ENCODE results near the gene CSMD2. TPM values are rescaled to one million over a fixed set of nuclear protein-coding genes. Genes with fewer than 3 reads are reported as not detected.

CSMD2 gene
- total and polyA plus RNA-seq, 4 experiments from 2014 or later: not detected

DNA sequence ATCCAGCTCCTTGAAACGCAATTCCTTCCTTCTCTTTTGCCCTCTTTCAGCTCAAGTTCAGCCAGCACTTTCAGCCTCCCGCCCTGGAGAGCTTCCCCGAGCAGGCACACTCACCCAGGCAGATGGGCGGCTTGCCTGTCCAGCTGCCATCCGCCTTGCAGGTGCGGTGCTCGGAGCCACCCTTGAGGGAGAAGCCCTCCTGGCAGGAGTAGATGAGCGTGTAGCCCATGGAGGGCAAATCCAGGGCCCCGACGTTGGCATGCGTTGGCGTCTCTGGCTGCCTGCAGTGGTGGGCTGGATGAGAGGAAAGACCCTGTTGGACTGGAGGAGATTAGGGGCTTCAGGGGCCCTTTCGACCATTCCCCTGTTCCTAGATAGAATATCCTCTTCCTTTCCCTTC lies 632.1 kb downstream of the CSMD2 start:
- ChIA-PET POLR2A (ENCODE audit: partially characterized antibody) (no interaction called here), CTCF (ENCODE audit: partially characterized antibody) (no interaction called here)
- no peaks in the 10 kb centered on the region for H3K9me3 ChIP-seq (ENCODE audit: control insufficient read depth in 1 of 2, low read length in 2 of 2)
- no peaks in the 10 kb centered on the region for H3K36me3 Mint-ChIP-seq
- H3K27ac ChIP-seq (ENCODE audit: low read depth, low read length): no peak overlapping the region
- no peak overlapping the region for H3K27ac Mint-ChIP-seq
- peaks cover 10 to 12% of the 10 kb centered on the region in 2 donors for H3K27me3 Mint-ChIP-seq
- intact Hi-C loops (cut with micrococcal nuclease): no loop called here
- DNase-seq: no peak
- no peak overlapping the region for H3K4me3 Mint-ChIP-seq
- H3K9me3 Mint-ChIP-seq: peaks cover 0 to 5% (median 0%) of the 10 kb centered on the region in 8 donors
- no peaks in the 10 kb centered on the region for H3K27me3 ChIP-seq (ENCODE audit: insufficient read depth, low read length)
- H3K4me1 Mint-ChIP-seq: no peaks in the 10 kb centered on the region
- no peaks in the 10 kb centered on the region for H3K36me3 ChIP-seq (ENCODE audit: insufficient read depth, low read length)
- H3K4me3 ChIP-seq (ENCODE audit: low read length in 2 of 2): no peak overlapping the region
- no peaks in the 10 kb centered on the region for H3K4me1 ChIP-seq (ENCODE audit: insufficient read depth, low read length)

DNA sequence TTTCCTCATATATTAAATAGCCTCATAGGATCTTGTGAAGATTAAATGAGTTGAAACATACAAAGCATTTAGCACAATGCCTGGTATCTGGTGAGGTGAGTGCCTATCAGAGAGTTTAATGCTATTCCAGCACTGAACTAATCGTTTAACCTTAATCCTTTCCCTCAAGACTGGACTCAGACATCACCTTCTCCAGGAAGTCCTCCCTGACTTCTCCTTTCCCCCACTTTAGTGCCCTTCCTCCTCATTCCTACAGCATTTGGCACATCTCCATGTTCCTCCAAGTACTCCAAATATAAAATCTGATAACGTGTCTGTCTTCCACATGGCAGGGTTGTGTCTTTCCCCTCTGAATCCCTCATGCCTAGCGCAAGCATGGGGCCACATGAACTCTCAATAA lies 632.8 kb downstream of the CSMD2 start:
- Histone ChIP-seq H3K4me3 (ENCODE audit: low read length in 2 of 2) (no peak overlapping the region), H3K27me3 (ENCODE audit: insufficient read depth, low read length) (no peaks in the 10 kb centered on the region), H3K36me3 (ENCODE audit: insufficient read depth, low read length) (no peaks in the 10 kb centered on the region), H3K4me1 (ENCODE audit: insufficient read depth, low read length) (no peaks in the 10 kb centered on the region), H3K9me3 (ENCODE audit: control insufficient read depth in 1 of 2, low read length in 2 of 2) (no peaks in the 10 kb centered on the region), H3K27ac (ENCODE audit: low read depth, low read length) (no peak overlapping the region)
- POLR2A ChIA-PET (ENCODE audit: partially characterized antibody): no interaction called here
- DNase-seq: no peak
- Mint-ChIP-seq H3K36me3 (no peaks in the 10 kb centered on the region), H3K27me3 (peaks cover 10 to 12% of the 10 kb centered on the region in 2 donors), H3K27ac (no peak overlapping the region), H3K9me3 (peaks cover 0 to 5% (median 0%) of the 10 kb centered on the region in 8 donors), H3K4me3 (no peak overlapping the region), H3K4me1 (no peaks in the 10 kb centered on the region)
- intact Hi-C loops (cut with micrococcal nuclease): no loop called here
- CTCF ChIA-PET (ENCODE audit: partially characterized antibody): no interaction called here

DNA sequence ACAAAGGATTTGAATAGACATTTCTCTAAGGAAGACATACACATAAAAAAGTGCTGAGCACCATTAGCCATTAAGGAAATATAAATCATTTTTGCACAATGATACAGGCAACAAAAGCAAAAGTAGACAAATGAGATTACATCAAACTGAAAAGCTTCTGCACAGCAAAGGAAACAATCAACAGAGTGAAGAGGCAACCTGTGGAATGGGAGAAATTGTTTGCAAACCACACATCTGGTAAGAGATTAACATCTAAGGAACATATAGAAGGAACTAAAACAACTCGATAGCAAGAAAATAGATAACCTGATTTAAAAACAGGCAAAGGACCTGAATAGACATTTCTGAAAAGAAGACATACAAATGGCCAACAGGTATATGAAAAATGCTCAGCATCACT lies 635.1 kb downstream of the CSMD2 start:
- Histone ChIP-seq H3K4me3 (ENCODE audit: low read length in 2 of 2) (no peak overlapping the region), H3K27me3 (ENCODE audit: insufficient read depth, low read length) (no peaks in the 10 kb centered on the region), H3K27ac (ENCODE audit: low read depth, low read length) (no peak overlapping the region), H3K4me1 (ENCODE audit: insufficient read depth, low read length) (no peaks in the 10 kb centered on the region), H3K9me3 (ENCODE audit: control insufficient read depth in 1 of 2, low read length in 2 of 2) (no peaks in the 10 kb centered on the region), H3K36me3 (ENCODE audit: insufficient read depth, low read length) (no peaks in the 10 kb centered on the region)
- Mint-ChIP-seq H3K4me1 (no peaks in the 10 kb centered on the region), H3K27me3 (peaks cover 14 to 18% of the 10 kb centered on the region in 2 donors), H3K27ac (no peak overlapping the region), H3K4me3 (no peak overlapping the region), H3K9me3 (no peaks in the 10 kb centered on the region), H3K36me3 (no peaks in the 10 kb centered on the region)
- intact Hi-C loops (cut with micrococcal nuclease): no loop called here
- DNase-seq: no peak
- CTCF ChIA-PET (ENCODE audit: partially characterized antibody): no interaction called here
- POLR2A ChIA-PET (ENCODE audit: partially characterized antibody): no interaction called here

DNA sequence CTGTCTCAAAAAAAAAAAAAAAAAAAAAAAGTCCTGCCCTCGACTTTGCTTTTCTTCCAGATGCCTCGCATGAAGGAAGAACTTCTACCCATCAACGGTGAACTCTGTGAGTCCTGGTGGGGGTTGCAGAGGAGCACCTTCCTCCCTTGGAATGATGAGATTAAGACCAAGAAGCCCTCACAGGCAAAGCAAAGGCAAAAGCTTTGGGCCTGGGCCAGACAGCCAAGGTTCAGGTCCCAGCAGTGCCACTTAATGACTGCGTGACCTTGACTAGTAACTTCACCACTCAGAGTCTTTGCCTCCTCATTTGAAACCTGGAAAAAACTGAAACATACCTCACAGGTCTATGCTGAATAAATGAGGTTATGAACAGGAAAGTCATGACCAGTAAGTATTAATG lies 637.1 kb downstream of the CSMD2 start:
- Histone ChIP-seq H3K4me3 (ENCODE audit: low read length in 2 of 2) (no peak overlapping the region), H3K36me3 (ENCODE audit: insufficient read depth, low read length) (no peaks in the 10 kb centered on the region), H3K27ac (ENCODE audit: low read depth, low read length) (no peak overlapping the region), H3K27me3 (ENCODE audit: insufficient read depth, low read length) (no peaks in the 10 kb centered on the region), H3K4me1 (ENCODE audit: insufficient read depth, low read length) (no peaks in the 10 kb centered on the region), H3K9me3 (ENCODE audit: control insufficient read depth in 1 of 2, low read length in 2 of 2) (no peaks in the 10 kb centered on the region)
- intact Hi-C loops (cut with micrococcal nuclease): no loop called here
- ChIA-PET CTCF (ENCODE audit: partially characterized antibody) (no interaction called here), POLR2A (ENCODE audit: partially characterized antibody) (no interaction called here)
- no peak for DNase-seq
- no peak overlapping the region for H3K4me3 Mint-ChIP-seq
- peaks cover 15 to 28% of the 10 kb centered on the region in 2 donors for H3K27me3 Mint-ChIP-seq
- H3K36me3 Mint-ChIP-seq: no peaks in the 10 kb centered on the region
- H3K27ac Mint-ChIP-seq: no peak overlapping the region
- no peaks in the 10 kb centered on the region for H3K4me1 Mint-ChIP-seq
- no peaks in the 10 kb centered on the region for H3K9me3 Mint-ChIP-seq

DNA sequence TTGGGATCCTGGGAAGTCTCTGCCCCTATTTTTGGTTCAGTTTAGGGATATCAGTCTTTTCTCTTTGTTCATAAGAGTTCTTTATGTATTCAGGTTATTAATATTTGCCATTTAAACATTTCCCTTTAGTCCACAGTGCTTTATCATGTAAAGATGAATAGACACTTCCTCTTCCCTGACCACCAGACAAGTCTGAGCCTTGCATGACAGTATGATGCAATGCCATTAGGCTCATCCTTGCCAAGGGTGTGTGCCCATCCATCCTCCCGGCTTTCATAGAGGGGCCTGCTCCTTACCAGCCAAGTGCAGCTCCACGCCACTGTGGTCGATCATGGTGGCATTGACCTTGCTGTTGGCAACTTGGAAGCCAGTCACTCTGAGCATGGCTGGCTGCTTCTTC lies 640.4 kb downstream of the CSMD2 start:
- H3K4me3 ChIP-seq (ENCODE audit: low read length in 2 of 2): no peak overlapping the region
- no peak overlapping the region for H3K27ac ChIP-seq (ENCODE audit: low read depth, low read length)
- peaks cover 13 to 35% of the 10 kb centered on the region in 2 donors for H3K27me3 Mint-ChIP-seq
- no peak overlapping the region for H3K27ac Mint-ChIP-seq
- H3K36me3 Mint-ChIP-seq: no peaks in the 10 kb centered on the region
- no peaks in the 10 kb centered on the region for H3K27me3 ChIP-seq (ENCODE audit: insufficient read depth, low read length)
- H3K4me1 ChIP-seq (ENCODE audit: insufficient read depth, low read length): no peaks in the 10 kb centered on the region
- no peak overlapping the region for H3K4me3 Mint-ChIP-seq
- CTCF ChIA-PET (ENCODE audit: partially characterized antibody): no interaction called here
- POLR2A ChIA-PET (ENCODE audit: partially characterized antibody): no interaction called here
- H3K9me3 ChIP-seq (ENCODE audit: control insufficient read depth in 1 of 2, low read length in 2 of 2): no peaks in the 10 kb centered on the region
- no peak for DNase-seq
- no peaks in the 10 kb centered on the region for H3K36me3 ChIP-seq (ENCODE audit: insufficient read depth, low read length)
- intact Hi-C loops (cut with micrococcal nuclease): no loop called here
- H3K9me3 Mint-ChIP-seq: no peaks in the 10 kb centered on the region
- H3K4me1 Mint-ChIP-seq: no peaks in the 10 kb centered on the region

DNA sequence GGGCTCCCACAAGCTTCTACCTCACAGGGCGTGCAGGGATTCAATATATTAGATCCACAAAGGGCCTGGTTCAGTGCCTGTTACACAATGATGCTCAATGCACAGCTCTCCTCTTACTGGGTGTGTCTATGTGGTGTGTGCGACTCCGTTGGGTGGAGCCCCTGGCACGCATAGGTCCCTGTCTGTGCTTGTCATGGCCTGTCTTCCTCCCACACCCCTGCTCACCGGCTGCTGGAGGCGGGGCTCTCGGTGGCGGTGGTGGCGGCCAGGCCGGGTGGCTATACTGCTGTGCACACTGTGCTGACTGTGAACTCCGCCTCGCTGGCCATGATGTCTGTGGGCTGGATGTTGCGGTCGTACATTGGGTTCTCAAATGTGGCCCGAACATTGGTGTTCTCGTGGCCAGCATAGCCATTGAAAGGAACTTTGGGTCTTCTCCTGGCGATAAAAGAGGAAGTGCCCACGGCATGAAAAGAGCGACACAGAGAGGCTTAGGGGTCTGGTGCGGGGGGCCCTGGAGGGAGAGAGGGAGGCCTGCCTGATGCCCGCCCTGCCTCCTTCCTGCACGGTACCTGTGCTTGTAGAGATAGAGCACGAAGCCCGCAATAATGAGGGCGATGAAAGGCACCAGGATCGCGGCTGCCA lies 645.7 kb downstream of the CSMD2 start:
- Histone ChIP-seq H3K27ac (ENCODE audit: low read depth, low read length) (no peak overlapping the region), H3K9me3 (ENCODE audit: control insufficient read depth in 1 of 2, low read length in 2 of 2) (no peaks in the 10 kb centered on the region), H3K36me3 (ENCODE audit: insufficient read depth, low read length) (no peaks in the 10 kb centered on the region), H3K27me3 (ENCODE audit: insufficient read depth, low read length) (no peaks in the 10 kb centered on the region), H3K4me1 (ENCODE audit: insufficient read depth, low read length) (no peaks in the 10 kb centered on the region), H3K4me3 (ENCODE audit: low read length in 2 of 2) (no peak overlapping the region)
- H3K4me3 Mint-ChIP-seq: no peak overlapping the region
- no peak overlapping the region for H3K27ac Mint-ChIP-seq
- ChIA-PET POLR2A (ENCODE audit: partially characterized antibody) (no interaction called here), CTCF (ENCODE audit: partially characterized antibody) (no interaction called here)
- intact Hi-C loops (cut with micrococcal nuclease): no loop called here
- H3K9me3 Mint-ChIP-seq: no peaks in the 10 kb centered on the region
- no peaks in the 10 kb centered on the region for H3K4me1 Mint-ChIP-seq
- peaks cover 23 to 40% of the 10 kb centered on the region in 2 donors for H3K27me3 Mint-ChIP-seq
- no peak for DNase-seq
- H3K36me3 Mint-ChIP-seq: no peaks in the 10 kb centered on the region

DNA sequence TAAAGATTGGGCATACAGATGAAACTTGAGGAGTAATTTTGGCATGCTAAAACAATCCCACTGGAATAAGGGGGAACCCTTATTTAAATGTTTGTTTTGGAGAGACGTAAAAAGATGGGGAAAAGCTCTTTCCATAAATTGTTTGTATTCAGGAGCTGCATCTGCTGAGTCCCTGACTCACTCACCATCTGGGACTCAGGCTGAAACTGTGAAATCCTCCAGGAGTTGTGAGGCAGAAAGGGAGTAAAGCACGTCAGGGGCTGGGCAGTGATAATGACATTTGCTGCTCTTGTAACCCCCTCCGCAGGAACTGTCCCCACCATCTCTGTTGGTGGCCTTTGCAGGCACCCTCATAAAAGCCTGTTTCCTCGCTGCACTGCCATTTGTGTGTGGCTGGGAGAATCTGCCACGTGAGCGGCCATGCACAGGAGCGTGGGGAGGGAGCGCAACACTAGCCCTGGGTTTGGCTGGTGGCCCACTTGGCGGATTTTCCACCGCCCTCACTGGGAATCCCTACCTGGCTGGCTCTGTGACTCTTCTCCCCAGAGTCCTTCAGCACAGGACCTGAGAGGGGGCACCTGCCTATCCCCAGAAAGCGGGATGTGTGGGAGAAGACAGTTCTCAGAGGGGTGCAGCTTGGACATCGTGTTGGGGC lies 647.3 kb downstream of the CSMD2 start:
- no peaks in the 10 kb centered on the region for H3K36me3 ChIP-seq (ENCODE audit: insufficient read depth, low read length)
- Mint-ChIP-seq H3K27me3 (peaks cover 20 to 29% of the 10 kb centered on the region in 2 donors), H3K36me3 (no peaks in the 10 kb centered on the region), H3K4me1 (no peaks in the 10 kb centered on the region), H3K9me3 (no peaks in the 10 kb centered on the region), H3K4me3 (no peak overlapping the region), H3K27ac (no peak overlapping the region)
- no peaks in the 10 kb centered on the region for H3K4me1 ChIP-seq (ENCODE audit: insufficient read depth, low read length)
- ChIA-PET POLR2A (ENCODE audit: partially characterized antibody) (no interaction called here), CTCF (ENCODE audit: partially characterized antibody) (no interaction called here)
- no peak overlapping the region for H3K4me3 ChIP-seq (ENCODE audit: low read length in 2 of 2)
- no peaks in the 10 kb centered on the region for H3K9me3 ChIP-seq (ENCODE audit: control insufficient read depth in 1 of 2, low read length in 2 of 2)
- intact Hi-C loops (cut with micrococcal nuclease): no loop called here
- no peaks in the 10 kb centered on the region for H3K27me3 ChIP-seq (ENCODE audit: insufficient read depth, low read length)
- DNase-seq: no peak
- H3K27ac ChIP-seq (ENCODE audit: low read depth, low read length): no peak overlapping the region
